Stimulated activated CD4-positive, alpha-beta T cell treated with anti-CD3 and anti-CD28 coated beads, Interleukin-15, amount 100 ng/mL, for 1 hour (primary cell): ENCODE data around the gene NBEA.
"Not testable (repeated sequence)": the region's sequence is repeated elsewhere in the genome, so short reads cannot be mapped to it uniquely, and the experiment has no call there.

Experiments
- DNase-seq, 2 donors: peaks; one replicate each; pipeline ENCODE4 v3.0.0-alpha.2; 2020; ENCODE audit warnings: low read depth in 1 of 2, low spot score in 1 of 2

Gene NBEA

GRCh38 chr13:35086667-35087066 is 144.6 kb downstream of the NBEA start:
- DNase-seq, result no peak

GRCh38 chr13:35092251-35092650 is 150.2 kb downstream of the NBEA start:
- DNase-seq, result no peak

- DNase-seq, result no peak
These were observed 150.7 kb downstream of the NBEA start for GRCh38 chr13:35092751-35093150.

DNA sequence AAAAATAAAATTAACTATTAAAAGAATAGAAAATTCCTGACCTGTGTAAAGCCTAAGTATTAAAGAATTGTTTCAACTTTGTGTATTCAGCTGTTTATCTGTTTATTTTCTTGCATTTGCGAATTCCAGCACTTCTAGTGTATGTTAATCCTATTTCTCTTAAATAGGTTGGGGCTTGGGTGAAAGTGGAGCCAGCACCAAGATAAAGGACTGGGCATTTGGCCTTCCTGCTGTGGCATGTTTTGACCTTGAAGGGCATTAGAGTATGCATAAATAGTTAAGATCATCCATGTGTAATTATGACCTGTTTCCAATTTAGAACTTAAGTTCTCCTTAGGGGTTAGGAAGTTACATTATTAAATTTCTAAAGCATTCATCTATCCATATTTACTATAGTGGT is 151.3 kb downstream of the NBEA start:
- DNase-seq, result no peak

DNA sequence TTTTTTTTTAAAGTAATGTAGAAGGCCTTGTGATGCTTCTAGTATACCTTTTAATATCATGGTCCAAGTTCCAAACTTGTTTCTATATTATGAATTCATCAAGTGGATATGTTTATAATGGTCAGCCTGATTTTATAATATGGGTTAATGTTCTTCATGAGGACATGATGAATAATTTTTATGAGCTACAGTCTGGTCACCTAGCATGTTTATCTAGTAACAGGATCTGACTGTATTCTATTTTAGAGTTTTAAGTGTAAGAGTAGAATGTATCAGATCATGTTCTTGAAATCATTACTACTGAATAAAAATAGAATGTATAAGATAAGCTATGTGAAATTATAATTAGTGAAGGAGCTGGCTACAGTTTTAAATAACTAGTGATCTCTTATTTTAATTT is 164.7 kb downstream of the NBEA start:
- not testable (repeated sequence) for DNase-seq

- no peak for DNase-seq
These were observed 165.5 kb downstream of the NBEA start for GRCh38 chr13:35107535-35107934.

GRCh38 chr13:35113612-35114011 is 171.5 kb downstream of the NBEA start:
- not testable (repeated sequence) for DNase-seq

- DNase-seq, result no peak
These were observed 185.4 kb downstream of the NBEA start for GRCh38 chr13:35127466-35127865.

DNA sequence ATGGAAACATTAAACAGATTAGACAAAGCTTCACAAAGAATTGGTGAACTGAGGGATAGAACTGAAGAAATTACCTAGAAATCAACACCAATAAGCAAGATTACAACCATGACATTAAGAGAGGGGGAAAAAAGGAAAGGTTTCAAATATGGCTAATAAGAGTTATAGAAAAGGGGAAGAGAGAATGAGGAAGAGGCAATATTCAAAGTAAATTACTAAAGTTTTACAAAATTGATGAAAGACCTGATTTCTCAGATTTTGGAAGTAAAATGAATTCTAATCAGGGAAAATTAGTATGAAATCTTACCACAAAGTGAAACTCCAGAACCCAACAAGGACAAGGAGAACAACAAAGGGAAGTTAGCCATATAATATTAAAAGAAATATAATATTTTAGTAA is 187.4 kb downstream of the NBEA start:
- DNase-seq, result no peak

- DNase-seq, result no peak
These were observed 189.4 kb downstream of the NBEA start for GRCh38 chr13:35131471-35131870.

GRCh38 chr13:35136585-35136984 is 194.5 kb downstream of the NBEA start:
- no peak for DNase-seq

- DNase-seq, result no peak
These were observed 197.5 kb downstream of the NBEA start for GRCh38 chr13:35139591-35139990.

GRCh38 chr13:35140321-35140720 is 198.3 kb downstream of the NBEA start:
- no peak for DNase-seq

DNA sequence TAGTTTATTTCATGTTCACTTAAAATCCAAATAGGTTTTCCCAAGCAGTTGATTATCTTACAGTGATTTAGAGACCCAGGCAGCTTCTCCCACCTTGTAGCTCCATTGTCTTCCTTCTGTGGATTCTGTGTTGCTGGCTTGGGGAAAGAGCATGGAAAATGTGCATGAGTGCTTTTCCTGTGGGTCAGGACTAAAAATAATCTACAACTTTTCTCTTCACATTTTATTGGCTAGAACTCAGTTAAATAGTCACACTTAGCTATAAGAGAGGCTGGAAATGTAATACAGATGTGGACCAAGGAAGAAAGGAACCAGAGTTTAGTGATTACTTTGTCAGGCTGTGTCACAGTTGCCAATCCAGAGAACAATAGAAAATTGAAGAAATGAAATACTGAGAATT is 198.8 kb downstream of the NBEA start:
- no peak for DNase-seq

DNA sequence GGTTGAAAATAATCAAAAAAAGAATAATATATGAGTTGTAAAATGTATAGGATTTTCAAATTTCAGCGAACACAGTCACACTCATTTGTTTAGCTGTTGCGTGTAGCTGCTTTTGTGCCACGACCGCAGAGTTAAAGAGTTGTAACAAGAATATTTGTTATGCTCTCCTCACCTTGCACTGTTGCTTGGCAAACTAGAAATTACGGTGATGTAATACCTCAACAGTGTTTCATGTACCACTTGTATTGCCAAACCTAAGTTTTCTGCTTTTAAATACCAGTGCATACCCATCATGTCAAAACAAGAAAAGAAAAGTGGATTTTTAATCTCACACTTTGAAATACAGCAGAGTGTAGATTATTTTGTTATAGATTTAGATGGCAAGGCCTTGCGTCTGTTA is 201.1 kb downstream of the NBEA start:
- no peak for DNase-seq

GRCh38 chr13:35144166-35144890 is 202.3 kb downstream of the NBEA start:
- no peak for DNase-seq

- DNase-seq, result no peak
These were observed 204.6 kb downstream of the NBEA start for GRCh38 chr13:35146686-35147085.

GRCh38 chr13:35157143-35157755 is 215.2 kb downstream of the NBEA start:
- DNase-seq, result no peak

GRCh38 chr13:35159041-35159440 is 217.0 kb downstream of the NBEA start:
- DNase-seq, result no peak

- DNase-seq, result no peak
These were observed 218.8 kb downstream of the NBEA start for GRCh38 chr13:35160896-35161295.

GRCh38 chr13:35162420-35162819 is 220.3 kb downstream of the NBEA start:
- no peak for DNase-seq

- no peak for DNase-seq
These were observed 221.6 kb downstream of the NBEA start for GRCh38 chr13:35163674-35164073.

- no peak for DNase-seq
These were observed 222.4 kb downstream of the NBEA start for GRCh38 chr13:35164324-35164932.
